Right lung (tissue), 5 donors: ENCODE results near the gene GCH1. TPM values are rescaled to one million over a fixed set of nuclear protein-coding genes. Genes with fewer than 3 reads are reported as not detected.
"Not testable (repeated sequence)": the region's sequence is repeated elsewhere in the genome, so short reads cannot be mapped to it uniquely, and the experiment has no call there.

Experiments
- DNase-seq, 2 donors: peaks; one replicate each; pipeline ENCODE4 v3.0.0-alpha.2; 2013
- polyA plus RNA-seq, 5 donors: library from polyadenylated mRNA; unstranded; fragments of 120-200 nt; gene quantifications; one replicate each; pipeline versions ENCODE4 v1.2.1 to v1.2.3, GENCODE V29; 2013; ENCODE audit warnings: inconsistent platforms in 1 of 5, low replicate concordance in 1 of 5; ENCODE audit not compliant: insufficient read length in 5 of 5, insufficient read depth in 1 of 5

Gene GCH1
- polyA plus RNA-seq, 5 donors = 5.6 to 8.1 (median 6.0) TPM

GRCh38 chr14:54909817-54910558, 7.4 kb upstream of the GCH1 start:
- DNase-seq = no peak

GRCh38 chr14:54908973-54909372, 6.3 kb upstream of the GCH1 start:
- DNase-seq = not testable (repeated sequence)

DNA sequence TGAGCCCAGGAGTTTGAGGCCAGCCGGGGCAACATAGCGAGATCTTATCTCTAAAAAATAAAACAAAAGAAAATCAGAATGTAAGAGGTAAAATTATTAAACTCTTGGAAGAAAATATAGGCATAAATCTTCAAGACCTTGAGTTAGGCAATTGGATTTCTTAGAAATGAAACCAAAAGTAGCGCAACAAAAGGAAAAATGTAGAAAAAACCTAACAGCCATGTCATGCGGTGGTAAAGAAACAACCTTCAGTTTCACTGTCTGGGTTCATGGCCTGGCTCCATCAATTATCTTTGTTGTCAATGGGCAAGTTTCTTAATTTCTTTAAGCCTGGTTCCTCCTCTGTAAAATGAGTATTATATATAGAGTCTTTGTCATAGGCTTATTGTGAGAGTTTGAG, 5.6 kb upstream of the GCH1 start:
- no peak for DNase-seq

DNA sequence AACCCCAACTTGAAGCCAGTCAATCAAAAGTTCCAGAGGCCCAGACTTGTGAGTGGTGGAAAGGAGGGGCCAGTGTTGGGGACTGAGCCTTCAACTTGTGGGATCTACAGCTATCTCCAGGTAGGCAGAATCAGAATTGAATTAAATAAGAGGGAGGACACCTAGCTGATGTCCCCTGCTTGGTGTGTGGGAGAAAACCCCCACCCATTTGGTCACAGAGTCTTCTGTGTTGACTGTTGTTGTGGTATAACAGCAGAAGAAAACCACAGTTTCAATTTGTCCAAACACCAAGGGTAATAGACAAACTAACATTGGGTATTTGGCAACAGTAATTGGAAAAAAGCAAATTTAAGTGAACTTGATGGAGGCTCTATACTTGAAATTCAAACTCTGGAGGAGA, 3.4 kb upstream of the GCH1 start:
- no peak for DNase-seq

- peak; percentile 59 to 62 for DNase-seq
Measured at GRCh38 chr14:54902143-54902520, 494 bp downstream of the GCH1 start.

GRCh38 chr14:54901380-54902142, 1.1 kb downstream of the GCH1 start:
- DNase-seq = peak in 1 of 2 donors; percentile 34

GRCh38 chr14:54899573-54899972, 3.1 kb downstream of the GCH1 start:
- DNase-seq = no peak

DNA sequence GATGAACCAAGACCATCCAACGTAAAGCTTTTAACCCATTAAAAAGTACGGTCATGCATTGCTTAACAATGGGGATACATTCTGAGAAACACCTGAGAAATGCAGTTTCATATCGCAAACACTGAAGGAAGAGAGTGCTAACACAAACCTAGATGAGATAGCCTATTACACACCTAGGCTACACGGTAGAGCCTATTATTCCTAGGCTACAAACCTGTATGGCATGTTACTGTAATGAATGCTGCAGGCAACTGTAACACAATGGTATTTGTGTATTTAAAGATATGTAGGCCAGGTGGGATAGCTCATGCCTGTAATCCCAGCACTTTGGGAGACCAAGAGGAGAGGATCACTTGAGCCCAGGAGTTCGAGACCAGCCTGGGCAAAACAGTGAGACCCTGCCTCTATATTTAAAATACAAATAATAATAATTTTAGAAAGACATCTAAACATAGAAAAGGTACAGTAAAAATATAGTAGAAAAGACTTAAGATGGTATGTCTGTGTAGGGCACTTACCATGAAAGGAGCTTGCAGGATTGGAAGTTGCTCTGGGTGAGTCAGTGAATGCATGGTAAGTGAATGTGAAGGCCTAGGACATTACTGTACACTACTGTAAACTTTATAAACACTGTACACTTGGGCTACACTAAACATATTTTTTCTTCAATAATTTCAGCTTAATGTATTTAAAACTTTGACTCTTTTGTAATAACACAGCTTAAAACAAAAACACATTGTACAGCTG, 4.6 kb downstream of the GCH1 start:
- DNase-seq = not testable (repeated sequence)

GRCh38 chr14:54895683-54896082, 6.9 kb downstream of the GCH1 start:
- no peak for DNase-seq

- DNase-seq = no peak
Measured at GRCh38 chr14:54894995-54895394, 7.6 kb downstream of the GCH1 start.

GRCh38 chr14:54893151-54893760, 9.4 kb downstream of the GCH1 start:
- DNase-seq = no peak

DNA sequence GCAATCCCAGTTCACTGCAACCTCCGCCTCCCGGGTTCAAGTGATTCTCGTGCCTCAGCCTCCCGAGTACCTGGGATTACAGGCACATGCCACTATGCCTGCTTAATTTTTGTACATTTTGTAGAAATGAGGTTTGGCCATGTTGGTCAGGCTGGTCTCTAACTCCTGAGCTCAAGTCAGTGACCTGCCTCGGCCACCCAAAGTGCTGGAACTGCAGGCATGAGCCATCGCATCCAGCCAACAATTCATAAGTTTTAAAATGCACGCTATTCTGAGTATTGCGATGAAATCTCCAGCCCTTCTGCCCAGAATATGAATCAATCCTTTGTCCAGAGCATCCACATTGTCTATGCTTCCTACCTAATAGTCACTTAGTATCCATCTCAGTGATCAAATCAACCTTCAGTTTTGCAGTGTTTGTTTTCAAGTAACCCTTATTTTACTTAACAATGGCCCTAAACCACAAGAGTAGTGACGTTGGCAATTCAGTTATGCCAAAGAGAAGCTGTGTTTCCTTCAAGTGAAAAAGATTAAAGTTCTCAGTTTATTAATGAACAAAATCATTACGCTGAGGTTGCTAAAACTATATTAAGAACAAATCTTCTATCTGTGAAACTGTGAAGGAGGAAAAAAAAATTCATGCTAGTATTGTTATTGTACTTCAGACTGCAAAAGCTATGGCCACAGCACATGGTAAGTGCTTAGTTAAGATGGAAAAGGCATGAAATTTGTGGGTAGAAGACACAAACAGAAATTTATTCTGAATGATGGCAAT, 11.0 kb downstream of the GCH1 start:
- DNase-seq = no peak

DNA sequence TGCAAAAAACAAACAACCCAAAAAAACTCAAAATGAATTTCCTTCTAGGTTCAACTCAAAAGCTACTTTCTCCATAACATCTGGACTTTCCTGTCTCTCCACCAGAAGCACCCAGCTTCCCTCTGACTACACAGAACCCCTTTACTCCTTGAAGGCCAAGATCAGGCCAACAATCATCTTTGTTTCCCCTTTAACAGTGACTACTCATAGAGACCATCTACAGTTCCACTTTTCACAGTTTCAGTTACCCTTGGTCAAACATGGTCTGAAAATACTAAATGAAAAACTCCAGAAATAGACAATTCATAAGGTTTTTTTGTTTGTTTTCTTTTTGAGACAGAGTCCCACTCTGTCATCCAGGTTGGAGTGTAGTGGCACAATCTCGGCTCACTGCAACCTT, 11.8 kb downstream of the GCH1 start:
- no peak for DNase-seq

GRCh38 chr14:54889919-54890318, 12.7 kb downstream of the GCH1 start:
- no peak for DNase-seq

GRCh38 chr14:54882521-54882920, 20.1 kb downstream of the GCH1 start:
- peak in 1 of 2 donors; percentile 51 for DNase-seq

DNA sequence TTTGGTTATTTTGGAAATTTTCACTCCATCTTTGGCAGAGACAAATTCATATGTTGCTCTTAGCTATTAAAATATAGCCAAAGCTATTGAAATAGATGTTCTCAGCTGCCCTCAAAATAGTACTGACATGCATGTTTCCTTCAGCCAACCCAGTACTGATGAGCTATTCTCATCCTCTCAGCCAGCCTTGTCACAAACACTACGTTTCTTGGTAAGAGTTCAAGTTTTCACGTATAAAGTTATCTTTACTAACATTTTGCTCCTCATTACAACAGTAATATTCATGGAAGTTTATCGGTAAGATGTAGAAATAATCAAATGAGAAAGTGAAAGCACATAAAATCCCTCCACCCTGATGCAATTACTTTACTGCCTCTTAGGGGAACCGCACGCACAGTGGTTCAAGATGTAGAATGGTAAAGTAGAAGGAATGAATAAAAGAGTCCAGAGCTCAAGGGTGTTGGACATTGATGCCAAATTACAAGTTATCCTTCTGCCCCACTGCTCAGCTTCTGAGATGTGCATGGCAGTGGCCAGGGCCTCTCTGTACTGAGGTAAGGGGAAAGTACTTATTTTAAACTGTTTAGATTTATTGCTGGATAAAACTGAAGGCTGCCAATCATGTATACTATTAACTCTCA, 20.7 kb downstream of the GCH1 start:
- DNase-seq = peak; percentile 70

DNA sequence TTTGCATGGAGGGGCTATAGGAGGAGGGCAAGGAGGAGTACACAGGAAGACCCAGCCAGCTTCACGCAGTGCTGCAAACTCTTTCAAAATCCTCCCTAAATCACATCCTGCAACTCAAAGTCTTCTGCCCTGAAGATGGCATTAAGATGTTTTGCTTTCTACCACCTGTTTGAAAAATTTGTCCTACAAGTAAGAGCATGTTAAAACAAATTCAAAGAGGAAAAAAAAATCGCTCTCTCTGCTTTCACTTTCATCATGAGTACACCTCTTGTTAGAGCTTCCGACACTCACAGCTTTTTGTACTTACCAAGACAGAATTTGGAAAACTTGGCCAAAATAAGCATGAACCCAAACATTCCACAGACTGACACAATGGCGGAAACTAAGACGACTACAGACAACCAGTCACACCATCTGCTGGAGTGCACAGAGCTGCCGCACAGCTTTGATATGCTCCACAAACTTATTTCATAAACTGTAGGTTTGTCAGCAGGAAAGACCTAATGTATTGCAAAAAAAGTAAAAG, 21.3 kb downstream of the GCH1 start:
- peak in 1 of 2 donors; percentile 49 for DNase-seq

DNA sequence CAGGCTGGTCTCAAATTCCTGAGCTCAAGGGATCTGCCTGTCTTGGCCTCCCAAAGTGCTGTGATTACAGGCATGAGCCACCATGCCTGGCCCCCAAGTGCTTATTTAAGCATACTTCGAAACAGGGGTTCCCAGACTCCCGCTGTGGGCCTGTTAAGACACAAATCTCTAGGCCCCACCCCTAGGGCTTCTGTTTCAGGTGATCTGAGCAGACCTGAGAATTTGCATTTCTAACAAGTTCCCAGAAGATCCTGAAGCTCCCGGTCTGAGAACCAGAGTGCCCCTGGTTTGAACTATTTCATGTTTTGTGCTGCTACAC, 25.0 kb downstream of the GCH1 start:
- DNase-seq = no peak

DNA sequence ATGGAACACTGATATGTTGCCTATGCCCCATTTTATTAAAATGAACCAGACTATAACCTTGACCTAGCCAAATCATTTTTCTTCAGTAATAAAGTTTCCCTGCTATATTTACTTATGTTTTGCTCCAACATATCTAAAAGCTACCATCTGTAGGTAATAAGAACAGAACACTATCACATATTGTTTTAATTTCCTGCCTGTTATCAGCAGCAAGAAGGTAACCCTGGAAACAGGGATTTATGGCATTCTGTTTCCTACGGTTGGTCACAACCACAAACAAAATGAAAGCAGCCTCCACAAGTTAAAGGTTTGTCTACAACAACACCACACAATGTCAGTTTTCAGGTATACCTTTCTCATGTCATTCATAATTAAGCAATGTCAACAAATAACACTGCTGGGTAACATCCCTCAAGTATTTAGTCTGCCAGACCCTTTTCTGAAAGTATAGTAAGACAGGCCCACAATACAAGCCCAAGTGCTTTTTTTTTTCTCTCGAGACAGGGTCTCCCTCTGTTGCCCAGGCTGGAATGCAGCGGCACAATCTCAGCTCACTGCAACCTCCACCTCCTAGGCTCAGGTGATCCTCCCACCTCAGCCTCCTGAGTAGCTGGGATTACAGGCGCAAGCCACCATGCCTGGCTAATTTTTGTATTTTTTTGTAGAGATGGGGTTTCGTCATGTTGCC, 25.5 kb downstream of the GCH1 start:
- no peak for DNase-seq

GRCh38 chr14:54875648-54876047, 27.0 kb downstream of the GCH1 start:
- DNase-seq = not testable (repeated sequence)
